HCT116 (cell line): Measurements from ENCODE around the gene DYNC2LI1.

Source experiments
- CEBPB ChIP-seq: IDR thresholded peaks from 2 replicates; pipeline ENCODE4 v1.6.1; 2012; ENCODE audit warnings: low read depth
- ELF1 ChIP-seq: IDR thresholded peaks from 2 replicates; pipeline ENCODE4 v1.6.1; 2012; ENCODE audit warnings: low read depth, borderline replicate concordance
- EZH2 ChIP-seq: fragments of 200-600 bp; sonication (generic); IDR thresholded peaks from 2 replicates; pipeline ENCODE4 v1.6.1; 2017; ENCODE audit warnings: antibody characterized with exemption, mixed run types
- FOSL1 ChIP-seq: IDR thresholded peaks from 2 replicates; pipeline ENCODE4 v1.6.1; 2012; ENCODE audit warnings: low read depth
- JUND ChIP-seq: IDR thresholded peaks from 2 replicates; pipeline ENCODE4 v1.6.1; 2012
- POLR2A ChIP-seq: IDR thresholded peaks from 2 replicates; pipeline ENCODE4 v1.7.0; 2011; ENCODE audit warnings: borderline replicate concordance; ENCODE audit not compliant: insufficient read depth, insufficient read length; ENCODE audit errors: extremely low read depth
- POLR2AphosphoS5 ChIP-seq: IDR thresholded peaks from 2 replicates; pipeline ENCODE4 v1.6.1; 2011; ENCODE audit warnings: mild to moderate bottlenecking, low read depth, low read length, moderate library complexity
- SIN3A ChIP-seq: IDR thresholded peaks from 2 replicates; pipeline ENCODE4 v1.6.1; 2012; ENCODE audit warnings: low read depth
- SP1 ChIP-seq: IDR thresholded peaks from 2 replicates; pipeline ENCODE4 v1.6.1; 2012; ENCODE audit warnings: low read depth
- YY1 ChIP-seq: IDR thresholded peaks from 2 replicates; pipeline ENCODE4 v1.6.1; 2011; ENCODE audit warnings: low read length, low read depth, moderate library complexity, mild to moderate bottlenecking; ENCODE audit not compliant: insufficient replicate concordance; ENCODE audit errors: extremely low read depth
- TF ChIP-seq, protein P1 (sequence below), 3 experiments: fragments of 200-600 bp in 1 of 3; sonication (generic) in 1 of 3; IDR thresholded peaks in 2 of 3; conservative IDR thresholded peaks in 1 of 3; 2 replicates each; pipeline ENCODE4 v1.5.1; 2012 to 2017; ENCODE audit warnings: low read depth in 2 of 3, low read length in 2 of 3, antibody characterized with exemption in 1 of 3, borderline replicate concordance in 1 of 3, control low read depth in 1 of 3, mild to moderate bottlenecking in 1 of 3, mixed read lengths in 1 of 3, mixed run types in 1 of 3, moderate library complexity in 1 of 3; ENCODE audit not compliant: insufficient read depth in 1 of 3
- TF ChIP-seq, protein P2 (sequence below): IDR thresholded peaks from 2 replicates; pipeline ENCODE4 v1.6.1; 2012; ENCODE audit warnings: low read depth
- TF ChIP-seq, protein P3 (sequence below): IDR thresholded peaks from 2 replicates; pipeline ENCODE4 v1.6.1; 2012
- TF ChIP-seq, protein P4 (sequence below): IDR thresholded peaks from 2 replicates; pipeline ENCODE4 v1.6.1; 2012

DNA sequence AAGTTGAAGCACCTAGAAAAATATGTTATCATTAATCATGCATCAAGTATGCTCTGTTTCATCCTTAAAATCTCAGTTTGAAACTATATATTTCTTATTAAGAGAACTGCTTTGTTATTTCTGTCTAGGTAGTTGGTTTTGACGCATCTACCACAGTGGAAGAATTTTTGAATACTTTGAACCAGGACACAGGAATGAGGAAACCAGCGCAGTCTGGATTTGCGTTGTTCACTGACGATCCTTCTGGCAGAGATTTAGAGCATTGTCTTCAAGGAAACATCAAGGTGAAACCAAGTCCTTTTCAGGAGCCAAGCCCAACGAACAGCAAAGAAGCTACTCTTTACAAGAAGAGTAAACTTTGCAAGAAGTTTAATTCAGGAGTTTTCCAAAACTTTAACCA, 30.1 kb upstream of the DYNC2LI1 start:
- TF ChIP-seq, protein P1, sequence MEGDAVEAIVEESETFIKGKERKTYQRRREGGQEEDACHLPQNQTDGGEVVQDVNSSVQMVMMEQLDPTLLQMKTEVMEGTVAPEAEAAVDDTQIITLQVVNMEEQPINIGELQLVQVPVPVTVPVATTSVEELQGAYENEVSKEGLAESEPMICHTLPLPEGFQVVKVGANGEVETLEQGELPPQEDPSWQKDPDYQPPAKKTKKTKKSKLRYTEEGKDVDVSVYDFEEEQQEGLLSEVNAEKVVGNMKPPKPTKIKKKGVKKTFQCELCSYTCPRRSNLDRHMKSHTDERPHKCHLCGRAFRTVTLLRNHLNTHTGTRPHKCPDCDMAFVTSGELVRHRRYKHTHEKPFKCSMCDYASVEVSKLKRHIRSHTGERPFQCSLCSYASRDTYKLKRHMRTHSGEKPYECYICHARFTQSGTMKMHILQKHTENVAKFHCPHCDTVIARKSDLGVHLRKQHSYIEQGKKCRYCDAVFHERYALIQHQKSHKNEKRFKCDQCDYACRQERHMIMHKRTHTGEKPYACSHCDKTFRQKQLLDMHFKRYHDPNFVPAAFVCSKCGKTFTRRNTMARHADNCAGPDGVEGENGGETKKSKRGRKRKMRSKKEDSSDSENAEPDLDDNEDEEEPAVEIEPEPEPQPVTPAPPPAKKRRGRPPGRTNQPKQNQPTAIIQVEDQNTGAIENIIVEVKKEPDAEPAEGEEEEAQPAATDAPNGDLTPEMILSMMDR (IDR thresholded peaks at IDR 0.05 in 2 of 3, conservative IDR thresholded peaks at IDR 0.05 in 1 of 3; ENCODE audit: borderline replicate concordance in 1 of 3, insufficient read depth in 1 of 3, low read depth in 2 of 3, low read length in 2 of 3), result no peak
- TF ChIP-seq EZH2, result no peak
- TF ChIP-seq SIN3A, result no peak
- no peak for TF ChIP-seq POLR2AphosphoS5
- TF ChIP-seq POLR2A, result no peak
- no peak for TF ChIP-seq CEBPB
- no peak for TF ChIP-seq ELF1
- TF ChIP-seq, protein P2, sequence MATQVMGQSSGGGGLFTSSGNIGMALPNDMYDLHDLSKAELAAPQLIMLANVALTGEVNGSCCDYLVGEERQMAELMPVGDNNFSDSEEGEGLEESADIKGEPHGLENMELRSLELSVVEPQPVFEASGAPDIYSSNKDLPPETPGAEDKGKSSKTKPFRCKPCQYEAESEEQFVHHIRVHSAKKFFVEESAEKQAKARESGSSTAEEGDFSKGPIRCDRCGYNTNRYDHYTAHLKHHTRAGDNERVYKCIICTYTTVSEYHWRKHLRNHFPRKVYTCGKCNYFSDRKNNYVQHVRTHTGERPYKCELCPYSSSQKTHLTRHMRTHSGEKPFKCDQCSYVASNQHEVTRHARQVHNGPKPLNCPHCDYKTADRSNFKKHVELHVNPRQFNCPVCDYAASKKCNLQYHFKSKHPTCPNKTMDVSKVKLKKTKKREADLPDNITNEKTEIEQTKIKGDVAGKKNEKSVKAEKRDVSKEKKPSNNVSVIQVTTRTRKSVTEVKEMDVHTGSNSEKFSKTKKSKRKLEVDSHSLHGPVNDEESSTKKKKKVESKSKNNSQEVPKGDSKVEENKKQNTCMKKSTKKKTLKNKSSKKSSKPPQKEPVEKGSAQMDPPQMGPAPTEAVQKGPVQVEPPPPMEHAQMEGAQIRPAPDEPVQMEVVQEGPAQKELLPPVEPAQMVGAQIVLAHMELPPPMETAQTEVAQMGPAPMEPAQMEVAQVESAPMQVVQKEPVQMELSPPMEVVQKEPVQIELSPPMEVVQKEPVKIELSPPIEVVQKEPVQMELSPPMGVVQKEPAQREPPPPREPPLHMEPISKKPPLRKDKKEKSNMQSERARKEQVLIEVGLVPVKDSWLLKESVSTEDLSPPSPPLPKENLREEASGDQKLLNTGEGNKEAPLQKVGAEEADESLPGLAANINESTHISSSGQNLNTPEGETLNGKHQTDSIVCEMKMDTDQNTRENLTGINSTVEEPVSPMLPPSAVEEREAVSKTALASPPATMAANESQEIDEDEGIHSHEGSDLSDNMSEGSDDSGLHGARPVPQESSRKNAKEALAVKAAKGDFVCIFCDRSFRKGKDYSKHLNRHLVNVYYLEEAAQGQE, result no peak
- TF ChIP-seq, protein P3, sequence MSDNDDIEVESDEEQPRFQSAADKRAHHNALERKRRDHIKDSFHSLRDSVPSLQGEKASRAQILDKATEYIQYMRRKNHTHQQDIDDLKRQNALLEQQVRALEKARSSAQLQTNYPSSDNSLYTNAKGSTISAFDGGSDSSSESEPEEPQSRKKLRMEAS, result no peak
- TF ChIP-seq FOSL1, result no peak
- TF ChIP-seq JUND, result no peak
- no peak for TF ChIP-seq SP1
- TF ChIP-seq, protein P4, sequence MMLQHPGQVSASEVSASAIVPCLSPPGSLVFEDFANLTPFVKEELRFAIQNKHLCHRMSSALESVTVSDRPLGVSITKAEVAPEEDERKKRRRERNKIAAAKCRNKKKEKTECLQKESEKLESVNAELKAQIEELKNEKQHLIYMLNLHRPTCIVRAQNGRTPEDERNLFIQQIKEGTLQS, result no peak
- TF ChIP-seq YY1, result no peak
